D721Med (cell line): Measurements from ENCODE around the gene NAGPA.

Source experiments
- DNase-seq: peaks from one replicate; pipeline ENCODE4 v3.0.0; 2011; ENCODE audit warnings: low spot score; ENCODE audit not compliant: insufficient read length
- FAIRE-seq: peaks from 2 replicates; lab custom pipeline; 2011; peaks lifted over from hg19 to GRCh38; lab: Jason Lieb, UNC
- CTCF ChIP-seq: IDR thresholded peaks from 2 replicates; pipeline ENCODE4 v1.5.1; 2012; ENCODE audit warnings: mild to moderate bottlenecking, control low read depth; ENCODE audit not compliant: insufficient read depth; ENCODE audit errors: missing control alignments

The NAGPA gene

GRCh38 chr16:4976611-4977145 is 57.1 kb downstream of the NAGPA start:
- FAIRE-seq (no peak), DNase-seq (no peak)
- TF ChIP-seq CTCF, result no peak

GRCh38 chr16:4976079-4976478 is 57.7 kb downstream of the NAGPA start:
- no peak for TF ChIP-seq CTCF
- DNase-seq, result no peak
- FAIRE-seq, result no peak
